Measurements from ENCODE around the gene TRABD. TPM values are rescaled to one million over a fixed set of nuclear protein-coding genes. Genes with fewer than 3 reads are reported as not detected.
"Not testable (repeated sequence)": the region's sequence is repeated elsewhere in the genome, so short reads cannot be mapped to it uniquely, and the experiment has no call there.

TRABD gene
- polyA plus RNA-seq, 1 donor from 2014 or later, result 31.8 TPM

GRCh38 chr22:50145721-50146438, 39.8 kb upstream of the TRABD start:
- TF ChIP-seq EZH2 (IDR thresholded peaks at IDR 0.05; ENCODE audit: borderline replicate concordance, insufficient read depth, low read length, poor library complexity, severe bottlenecking) (no peak), RAD21 (conservative IDR thresholded peaks at IDR 0.05) (no peak), MXI1 (conservative IDR thresholded peaks at IDR 0.05; ENCODE audit: poor library complexity, severe bottlenecking) (no peak), REST (IDR thresholded peaks at IDR 0.05; ENCODE audit: borderline replicate concordance) (no peak)
- Histone ChIP-seq H3K4me2 (ENCODE audit: low read length) (no peak overlapping the region), H3K9me3 (ENCODE audit: low read length) (no peaks in the 10 kb centered on the region), H3K9ac (ENCODE audit: low read length) (no peak overlapping the region), H3F3A (ENCODE audit: insufficient read depth, low read length, poor library complexity, severe bottlenecking) (no peaks in the 10 kb centered on the region), H4K20me1 (ENCODE audit: insufficient read depth) (no peaks in the 10 kb centered on the region), H2AFZ (ENCODE audit: low read depth, low read length) (no peak overlapping the region), H3K36me3 (ENCODE audit: insufficient read depth, low read length) (no peaks in the 10 kb centered on the region), H3K4me3 (ENCODE audit: low read length) (no peak overlapping the region), H3K9me2 (ENCODE audit: insufficient read depth, low read length) (no peaks in the 10 kb centered on the region), H3K27ac (ENCODE audit: low read length) (no peak overlapping the region), H3K27me3 (ENCODE audit: insufficient read depth, low read depth, low read length) (no peaks in the 10 kb centered on the region), H3K79me2 (replicated peaks; ENCODE audit: insufficient read depth, low read length) (no peaks in the 10 kb centered on the region)

GRCh38 chr22:50146439-50147238, 39.1 kb upstream of the TRABD start:
- no peaks in the 10 kb centered on the region for H3K9me3 ChIP-seq (ENCODE audit: low read length)
- peak overlapping the region; percentile 58 for H3K27ac ChIP-seq (ENCODE audit: low read length)
- no peaks in the 10 kb centered on the region for H3K27me3 ChIP-seq (ENCODE audit: insufficient read depth, low read depth, low read length)
- no peaks in the 10 kb centered on the region for H3K79me2 ChIP-seq (replicated peaks; ENCODE audit: insufficient read depth, low read length)
- no peak overlapping the region for H3K4me3 ChIP-seq (ENCODE audit: low read length)
- H3F3A ChIP-seq (ENCODE audit: insufficient read depth, low read length, poor library complexity, severe bottlenecking), result no peaks in the 10 kb centered on the region
- H2AFZ ChIP-seq (ENCODE audit: low read depth, low read length), result no peak overlapping the region
- no peaks in the 10 kb centered on the region for H3K9me2 ChIP-seq (ENCODE audit: insufficient read depth, low read length)
- H3K9ac ChIP-seq (ENCODE audit: low read length), result peak overlapping the region; percentile 35
- TF ChIP-seq EZH2 (IDR thresholded peaks at IDR 0.05; ENCODE audit: borderline replicate concordance, insufficient read depth, low read length, poor library complexity, severe bottlenecking) (no peak), REST (IDR thresholded peaks at IDR 0.05; ENCODE audit: borderline replicate concordance) (no peak), CTCF (IDR thresholded peaks at IDR 0.05; ENCODE audit: poor library complexity, severe bottlenecking) (peak; percentile 61), MXI1 (conservative IDR thresholded peaks at IDR 0.05; ENCODE audit: poor library complexity, severe bottlenecking) (no peak), SMC3 (conservative IDR thresholded peaks at IDR 0.05; ENCODE audit: poor library complexity) (peak; percentile 25), RAD21 (conservative IDR thresholded peaks at IDR 0.05) (peak; percentile 56), EP300 (conservative IDR thresholded peaks at IDR 0.05; ENCODE audit: poor library complexity, severe bottlenecking) (no peak), POLR2AphosphoS5 (IDR thresholded peaks at IDR 0.05) (no peak), TAF1 (IDR thresholded peaks at IDR 0.05; ENCODE audit: low read depth) (no peak)
- H3K4me2 ChIP-seq (ENCODE audit: low read length), result no peak overlapping the region
- no peaks in the 10 kb centered on the region for H4K20me1 ChIP-seq (ENCODE audit: insufficient read depth)
- no peaks in the 10 kb centered on the region for H3K36me3 ChIP-seq (ENCODE audit: insufficient read depth, low read length)

- peak overlapping the region; percentile 46 for H3K9ac ChIP-seq (ENCODE audit: low read length)
- H3K27me3 ChIP-seq (ENCODE audit: insufficient read depth, low read depth, low read length); H3K9me2 ChIP-seq (ENCODE audit: insufficient read depth, low read length); H3K79me2 ChIP-seq (replicated peaks; ENCODE audit: insufficient read depth, low read length); H3K36me3 ChIP-seq (ENCODE audit: insufficient read depth, low read length); H2AFZ ChIP-seq (ENCODE audit: low read depth, low read length); H3K9me3 ChIP-seq (ENCODE audit: low read length); H4K20me1 ChIP-seq (ENCODE audit: insufficient read depth); H3F3A ChIP-seq (ENCODE audit: insufficient read depth, low read length, poor library complexity, severe bottlenecking): not testable (repeated sequence)
- peak overlapping the region; percentile 67 for H3K27ac ChIP-seq (ENCODE audit: low read length)
- peak overlapping the region; percentile 48 for H3K4me2 ChIP-seq (ENCODE audit: low read length)
- H3K4me3 ChIP-seq (ENCODE audit: low read length), result peak overlapping the region; percentile 12
Observed at GRCh38 chr22:50147258-50148165, 38.2 kb upstream of the TRABD start.

All from neural cell (in vitro differentiated cells).